ENCODE measurements around the gene ARG1.

ARG1 gene

GRCh38 chr6:131587909-131588308 is 14.9 kb downstream of the ARG1 start:
- no peak for DNase-seq

- DNase-seq, result no peak
These were observed 15.6 kb downstream of the ARG1 start for GRCh38 chr6:131588643-131589042.

GRCh38 chr6:131592935-131593334 is 19.9 kb downstream of the ARG1 start:
- DNase-seq, result no peak

- DNase-seq, result no peak
These were observed 21.0 kb downstream of the ARG1 start for GRCh38 chr6:131594074-131594473.

- peak in 1 of 2 experiments; percentile 15 for DNase-seq
These were observed 24.4 kb downstream of the ARG1 start for GRCh38 chr6:131597446-131597845.

GRCh38 chr6:131600716-131601115 is 27.7 kb downstream of the ARG1 start:
- DNase-seq, result no peak

- DNase-seq, result no peak
These were observed 29.8 kb downstream of the ARG1 start for GRCh38 chr6:131602781-131603312.

GRCh38 chr6:131613296-131613925 is 40.4 kb downstream of the ARG1 start:
- no peak for DNase-seq

- DNase-seq, result no peak
These were observed 42.2 kb downstream of the ARG1 start for GRCh38 chr6:131615275-131615674.

- DNase-seq, result peak; percentile 96 to 97
These were observed 55.0 kb downstream of the ARG1 start, which contains the start of gene MED23 for GRCh38 chr6:131627724-131628682. MED23 (minus strand) TSS chr6:131628242; CDS start chr6:131628049, 193 bp downstream.

GRCh38 chr6:131628726-131629125 is 55.7 kb downstream of the ARG1 start:
- no peak for DNase-seq

- peak in 1 of 2 experiments; percentile 44 for DNase-seq
These were observed 56.6 kb downstream of the ARG1 start for GRCh38 chr6:131629651-131630050.

GRCh38 chr6:131631625-131632289 is 58.7 kb downstream of the ARG1 start:
- DNase-seq, result no peak

All from NCI-H524 (cell line).